DOHH2 (cell line): ENCODE results near the gene FLYWCH1.

ENCODE experiments used
- H3F3A ChIP-seq: fragments of 200-600 bp; sonication (generic), shearing (Covaris generic); 2 replicates; pipeline ENCODE4 v1.6.0; 2016; ENCODE audit warnings: antibody characterized with exemption, mild to moderate bottlenecking; ENCODE audit not compliant: control insufficient read depth, insufficient read depth
- H3K27ac ChIP-seq: fragments of 200-600 bp; sonication (generic); 2 replicates; pipeline ENCODE4 v1.5.1; 2014; ENCODE audit warnings: low read depth, mild to moderate bottlenecking, low read length, moderate library complexity
- H3K27me3 ChIP-seq: fragments of 200-600 bp; sonication (generic); 2 replicates; pipeline ENCODE4 v1.6.1; 2014; ENCODE audit warnings: mild to moderate bottlenecking, low read length, mixed read lengths; ENCODE audit not compliant: control insufficient read depth
- H3K36me3 ChIP-seq: fragments of 200-600 bp; sonication (generic); 2 replicates; pipeline ENCODE4 v1.6.1; 2014; ENCODE audit warnings: mild to moderate bottlenecking, low read length, moderate library complexity, mixed read lengths; ENCODE audit not compliant: control insufficient read depth
- H3K4me1 ChIP-seq: fragments of 200-600 bp; sonication (generic); 2 replicates; pipeline ENCODE4 v1.6.1; 2014; ENCODE audit warnings: mild to moderate bottlenecking, low read length, mixed read lengths; ENCODE audit not compliant: control insufficient read depth
- H3K4me2 ChIP-seq: fragments of 200-600 bp; sonication (generic); 2 replicates; pipeline ENCODE4 v1.6.0; 2014; ENCODE audit warnings: mild to moderate bottlenecking, low read length, moderate library complexity
- H3K4me3 ChIP-seq: fragments of 200-600 bp; sonication (generic); 2 replicates; pipeline ENCODE4 v1.5.1; 2014; ENCODE audit warnings: mild to moderate bottlenecking, low read length, mixed read lengths
- H3K79me2 ChIP-seq: fragments of 200-600 bp; sonication (generic); 2 replicates; pipeline ENCODE4 v1.6.1; 2014; ENCODE audit warnings: mild to moderate bottlenecking, low read length, mixed read lengths; ENCODE audit not compliant: control insufficient read depth
- H3K9me2 ChIP-seq: fragments of 200-600 bp; sonication (generic); replicated peaks from 2 replicates; pipeline ENCODE4 v1.6.1; 2014; ENCODE audit warnings: mild to moderate bottlenecking, low read length, mixed read lengths; ENCODE audit not compliant: control insufficient read depth
- H3K9me3 ChIP-seq: fragments of 200-600 bp; sonication (generic); 2 replicates; pipeline ENCODE4 v1.6.1; 2014; ENCODE audit warnings: antibody characterized with exemption, low read length, mixed read lengths; ENCODE audit not compliant: control insufficient read depth, insufficient read depth
- H4K20me1 ChIP-seq: fragments of 200-600 bp; sonication (generic); 2 replicates; pipeline ENCODE4 v1.6.0; 2014; ENCODE audit warnings: low read depth, mild to moderate bottlenecking, antibody characterized with exemption, low read length, moderate library complexity; ENCODE audit not compliant: control insufficient read depth, insufficient read depth
- CTCF ChIP-seq: fragments of 200-600 bp; sonication (generic); IDR thresholded peaks from one replicate; pipeline ENCODE4 v1.5.1; 2014; ENCODE audit warnings: antibody characterized with exemption, mild to moderate bottlenecking, low read depth, low read length; ENCODE audit not compliant: poor library complexity, severe bottlenecking
- EZH2phosphoT487 ChIP-seq: fragments of 200-600 bp; sonication (generic); IDR thresholded peaks from 2 replicates; pipeline ENCODE4 v1.6.1; 2017; ENCODE audit warnings: borderline replicate concordance, mild to moderate bottlenecking, antibody characterized with exemption, low read length, moderate library complexity, mixed read lengths

The FLYWCH1 gene

GRCh38 chr16:2976673-2977072, 64.9 kb downstream of the FLYWCH1 start:
- Histone ChIP-seq H3K36me3 (peaks cover 83% of the 10 kb centered on the region), H3K4me1 (peaks cover 47% of the 10 kb centered on the region), H3K4me2 (no peak overlapping the region), H3K9me2 (no peaks in the 10 kb centered on the region), H3K27ac (no peak overlapping the region), H3K9me3 (no peaks in the 10 kb centered on the region), H3F3A (peaks cover 17% of the 10 kb centered on the region), H3K4me3 (no peak overlapping the region), H4K20me1 (peaks cover 6% of the 10 kb centered on the region; the same call in 1 of the 2 replicates), H3K79me2 (peaks cover 73% of the 10 kb centered on the region), H3K27me3 (no peaks in the 10 kb centered on the region)
- TF ChIP-seq EZH2phosphoT487 (no peak), CTCF (no peak)

- peaks cover 6% of the 10 kb centered on the region; the same call in 1 of the 2 replicates for H4K20me1 ChIP-seq
- H3K9me2 ChIP-seq, result no peaks in the 10 kb centered on the region
- H3K79me2 ChIP-seq, result peaks cover 66% of the 10 kb centered on the region
- TF ChIP-seq CTCF, result no peak
- TF ChIP-seq EZH2phosphoT487, result no peak
- H3K9me3 ChIP-seq, result no peaks in the 10 kb centered on the region
- H3K36me3 ChIP-seq, result peaks cover 75% of the 10 kb centered on the region
- peak overlapping the region; percentile 37 for H3K4me2 ChIP-seq
- no peaks in the 10 kb centered on the region for H3K27me3 ChIP-seq
- no peak overlapping the region for H3K27ac ChIP-seq
- H3K4me3 ChIP-seq, result 0 out of 2 replicates have a peak overlapping the region, but pooled peaks have one; percentile 19
- peaks cover 46% of the 10 kb centered on the region for H3K4me1 ChIP-seq
- H3F3A ChIP-seq, result peaks cover 11% of the 10 kb centered on the region
Observed at GRCh38 chr16:2977440-2977839, 65.7 kb downstream of the FLYWCH1 start.

- TF ChIP-seq CTCF (no peak), EZH2phosphoT487 (no peak)
- H4K20me1 ChIP-seq, result peaks cover 6% of the 10 kb centered on the region; the same call in 1 of the 2 replicates
- peak overlapping the region; percentile 99 for H3K4me3 ChIP-seq
- peak overlapping the region; percentile 74 for H3K27ac ChIP-seq
- H3K4me1 ChIP-seq, result peaks cover 50% of the 10 kb centered on the region
- peaks cover 63% of the 10 kb centered on the region for H3K79me2 ChIP-seq
- peak overlapping the region; percentile 97 for H3K4me2 ChIP-seq
- H3K9me2 ChIP-seq, result no peaks in the 10 kb centered on the region
- peaks cover 6% of the 10 kb centered on the region for H3F3A ChIP-seq
- H3K9me3 ChIP-seq, result no peaks in the 10 kb centered on the region
- no peaks in the 10 kb centered on the region for H3K27me3 ChIP-seq
- H3K36me3 ChIP-seq, result peaks cover 52% of the 10 kb centered on the region
Observed at GRCh38 chr16:2979669-2980226, 68.0 kb downstream of the FLYWCH1 start.
